Muscle of leg (tissue), 11 donors: ENCODE results near the gene CRELD1. TPM values are rescaled to one million over a fixed set of nuclear protein-coding genes. Genes with fewer than 3 reads are reported as not detected.
"Not testable (repeated sequence)": the region's sequence is repeated elsewhere in the genome, so short reads cannot be mapped to it uniquely, and the experiment has no call there.

ENCODE experiments used
- DNase-seq: peaks from one replicate; pipeline ENCODE4 v3.0.0; 2013
- H3K27ac ChIP-seq: one replicate; pipeline ENCODE4 v1.5.1; 2013; ENCODE audit warnings: mild to moderate bottlenecking, low read length, control low read depth
- H3K27me3 ChIP-seq: one replicate; pipeline ENCODE4 v1.6.1; 2013; ENCODE audit warnings: low read length; ENCODE audit not compliant: control insufficient read depth, insufficient read depth
- H3K36me3 ChIP-seq: one replicate; pipeline ENCODE4 v1.6.1; 2013; ENCODE audit warnings: low read length; ENCODE audit not compliant: control insufficient read depth, insufficient read depth
- H3K4me1 ChIP-seq: one replicate; pipeline ENCODE4 v1.6.1; 2013; ENCODE audit warnings: low read length; ENCODE audit not compliant: control insufficient read depth, insufficient read depth
- H3K4me3 ChIP-seq: one replicate; pipeline ENCODE4 v1.5.1; 2013; ENCODE audit warnings: low read length, control low read depth
- H3K9me3 ChIP-seq: replicated peaks from 2 replicates; pipeline ENCODE4 v1.6.1; 2013; ENCODE audit warnings: low read depth, low read length; ENCODE audit not compliant: control insufficient read depth
- WGBS: methylation state at CpG from one replicate; pipeline ENCODE4 v1.1.5; 2013; ENCODE audit warnings: missing lambda C conversion rate; ENCODE audit not compliant: insufficient coverage; 5-methylcytosine and 5-hydroxymethylcytosine counted together
- polyA plus RNA-seq, 8 donors: library from polyadenylated mRNA; unstranded; fragments of 120-200 nt; gene quantifications; one replicate each; pipeline versions ENCODE4 v1.2.1 to v1.2.3, GENCODE V29; 2013; ENCODE audit warnings: inconsistent platforms in 1 of 8, low replicate concordance in 1 of 8; ENCODE audit not compliant: insufficient read length in 8 of 8, insufficient read depth in 1 of 8
- total RNA-seq: library from RNA; stranded (reverse); fragments of 120-200 nt; gene quantifications from one replicate; pipeline ENCODE4 v1.2.4, GENCODE V29; 2013

CRELD1 gene
- total and polyA plus RNA-seq, 9 donors = 22.5 to 42.4 (median 31.9) TPM

DNA sequence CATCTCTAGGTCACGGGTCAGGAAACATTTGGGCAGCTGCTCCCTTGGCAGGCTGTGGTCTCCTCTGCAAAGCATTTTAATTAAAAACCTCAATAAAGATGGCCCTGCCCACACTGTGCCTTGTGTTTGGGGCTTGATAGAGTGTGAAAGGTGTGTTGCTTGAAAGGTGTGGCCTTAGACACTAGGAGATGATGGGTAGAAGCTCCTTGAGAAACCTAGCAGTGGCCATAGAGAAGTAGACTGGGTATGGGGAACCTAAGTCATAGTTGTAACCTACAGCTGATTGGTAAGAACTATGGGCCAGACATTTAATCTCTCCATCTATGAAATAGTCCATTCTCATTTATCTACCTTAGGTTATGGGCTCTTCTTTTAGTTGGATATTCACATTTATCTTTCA lies 39.9 kb upstream of the CRELD1 start:
- no peak for DNase-seq
- H3K4me3 ChIP-seq = no peak overlapping the region
- H3K27ac ChIP-seq = no peak overlapping the region
- no peaks in the 10 kb centered on the region for H3K27me3 ChIP-seq
- no peaks in the 10 kb centered on the region for H3K9me3 ChIP-seq
- peaks cover 10% of the 10 kb centered on the region for H3K4me1 ChIP-seq
- no CpG with 5 or more reads among the region's 1 CpG for WGBS
- H3K36me3 ChIP-seq = peaks cover 20% of the 10 kb centered on the region

DNA sequence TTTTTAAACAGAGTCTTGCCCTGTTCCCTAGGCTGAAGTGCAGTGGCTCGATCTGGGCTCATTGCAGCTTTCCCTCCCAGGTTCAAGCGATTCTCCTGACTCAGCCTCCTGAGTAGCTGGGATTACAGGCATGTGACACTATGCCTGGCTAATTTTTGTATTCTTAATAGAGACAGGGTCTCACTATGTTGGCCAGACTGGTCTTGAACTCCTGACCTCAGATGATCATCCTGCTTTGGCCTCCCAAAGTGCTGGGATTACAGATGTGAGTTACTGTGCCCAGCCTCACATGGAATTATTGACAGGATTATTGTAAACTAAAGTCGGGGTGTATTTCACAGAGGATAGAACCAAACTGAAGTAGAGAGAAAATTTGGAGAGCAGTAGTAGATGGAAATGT lies 37.9 kb upstream of the CRELD1 start:
- not testable (repeated sequence) for H3K27ac ChIP-seq, H3K27me3 ChIP-seq, H3K4me1 ChIP-seq, DNase-seq, H3K4me3 ChIP-seq, H3K9me3 ChIP-seq
- H3K36me3 ChIP-seq = peaks cover 20% of the 10 kb centered on the region
- 100% methylated on average over 1 of the region's 3 CpGs for WGBS

DNA sequence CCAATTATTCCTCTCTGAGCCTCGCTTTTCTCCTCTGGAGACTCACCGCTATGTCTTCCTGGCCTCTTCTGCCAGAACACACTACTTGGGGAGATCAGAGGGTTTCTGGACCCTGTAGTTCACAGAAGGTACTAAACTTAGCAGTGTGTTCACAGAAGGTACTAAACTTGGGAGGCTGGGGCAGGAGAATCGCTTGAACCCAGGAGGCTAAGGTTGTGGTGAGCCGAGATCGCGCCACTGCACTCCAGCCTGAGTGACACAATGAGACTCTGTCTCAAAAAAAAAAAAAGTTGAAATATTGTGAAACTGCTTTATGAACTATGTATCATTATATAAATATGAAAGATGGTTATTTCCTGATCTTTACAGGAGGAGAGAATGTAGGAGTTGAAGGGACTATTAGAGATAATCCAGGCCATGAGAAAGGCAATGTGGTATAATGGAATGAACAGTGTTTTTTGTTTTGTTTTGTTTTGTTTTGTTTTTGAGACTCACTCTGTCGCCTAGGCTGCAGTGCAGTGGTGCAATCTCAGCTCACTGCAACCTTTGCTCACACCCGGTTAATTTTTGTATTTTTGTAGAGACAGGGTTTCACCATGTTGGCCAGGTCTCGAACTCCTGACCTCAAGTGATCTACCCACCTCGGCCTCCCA lies 36.8 kb upstream of the CRELD1 start:
- WGBS = 96% methylated on average over 4 of the region's 10 CpGs
- H3K27ac ChIP-seq, H3K9me3 ChIP-seq, H3K4me1 ChIP-seq, H3K27me3 ChIP-seq, DNase-seq, H3K4me3 ChIP-seq: not testable (repeated sequence)
- H3K36me3 ChIP-seq = peaks cover 20% of the 10 kb centered on the region

DNA sequence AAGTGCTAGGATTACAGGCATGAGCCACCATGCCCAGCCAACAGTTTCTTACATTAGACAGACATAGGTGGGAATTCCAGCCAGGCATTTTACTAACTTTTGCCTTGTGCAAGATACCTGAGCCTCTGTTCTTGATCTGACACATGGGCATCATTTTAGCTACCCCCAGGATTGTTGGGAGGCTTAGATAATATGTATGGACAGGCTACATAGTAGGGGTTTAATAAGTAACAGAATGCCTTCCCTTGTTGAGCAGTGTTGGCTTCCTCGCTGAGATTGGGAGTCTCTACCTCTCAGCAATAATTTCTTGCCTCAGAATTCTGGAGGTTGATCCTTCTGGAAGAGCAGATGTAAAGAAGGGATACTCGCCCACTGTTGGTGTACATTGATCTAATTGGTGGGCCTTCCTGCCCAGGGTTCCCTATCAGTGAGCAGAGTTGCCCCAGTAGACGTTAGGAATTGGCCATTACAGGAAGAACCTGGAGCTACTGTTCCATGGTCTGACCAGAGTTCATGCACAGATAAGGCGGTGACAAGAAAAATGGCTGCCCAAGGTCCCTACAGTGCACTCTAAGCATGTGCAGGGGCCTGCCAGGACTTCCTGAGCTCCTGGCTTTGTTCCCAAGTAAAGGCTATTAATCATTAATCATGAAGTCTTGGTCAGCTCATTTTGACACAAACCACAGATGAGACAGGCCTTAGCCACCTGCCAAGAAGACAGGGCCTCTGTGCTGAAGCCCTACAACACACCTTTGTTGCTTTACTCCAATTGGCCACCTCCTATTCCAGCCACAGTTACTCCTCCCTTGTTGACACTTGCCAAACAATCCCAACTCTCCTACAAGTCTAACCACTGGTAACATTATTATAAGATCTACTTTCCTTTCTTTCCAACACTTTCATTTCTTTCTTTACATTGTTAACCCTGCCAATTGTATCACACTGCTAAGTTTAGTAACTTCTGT lies 35.9 kb upstream of the CRELD1 start:
- no peak for DNase-seq

DNA sequence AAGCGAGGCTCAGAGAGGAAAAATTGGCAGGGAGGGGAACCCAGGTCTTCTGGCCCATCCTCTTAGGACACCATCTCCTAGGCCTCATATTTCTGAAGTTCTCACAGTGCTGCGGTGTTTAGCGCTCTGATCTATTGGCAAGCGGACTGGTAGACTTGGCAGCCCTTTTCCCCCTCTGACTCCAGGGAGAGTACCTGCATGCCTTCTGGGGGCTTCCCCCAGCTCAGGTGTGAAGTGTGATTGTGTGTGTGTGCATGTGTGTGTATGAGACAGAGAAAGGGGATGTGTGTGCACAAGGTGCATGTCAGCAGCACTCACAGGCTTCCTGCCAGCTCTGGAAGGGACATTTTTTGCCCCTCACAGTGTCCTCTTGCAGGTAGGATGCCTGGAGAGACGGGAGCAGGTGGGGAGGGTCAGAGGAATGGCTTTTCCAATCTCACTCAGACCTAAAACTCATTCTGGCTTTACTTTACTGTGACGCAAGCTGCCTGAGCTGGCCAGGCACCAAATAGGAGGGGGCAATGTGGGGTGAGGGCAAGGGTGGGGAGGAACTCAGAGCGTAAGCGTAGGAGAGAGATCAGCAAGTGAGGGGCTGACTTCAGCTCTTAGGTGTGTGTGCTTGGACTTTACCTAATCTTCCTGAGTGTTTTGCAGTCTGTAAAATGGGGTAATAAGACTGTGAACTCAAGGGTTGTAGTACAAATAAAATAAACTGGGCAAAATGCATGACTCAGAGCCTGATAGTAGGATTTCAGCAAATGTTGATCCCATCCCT lies 35.0 kb upstream of the CRELD1 start:
- H3K27ac ChIP-seq = no peak overlapping the region
- H3K36me3 ChIP-seq = peaks cover 4% of the 10 kb centered on the region
- H3K4me3 ChIP-seq = no peak overlapping the region
- peaks cover 12% of the 10 kb centered on the region for H3K4me1 ChIP-seq
- no peaks in the 10 kb centered on the region for H3K27me3 ChIP-seq
- H3K9me3 ChIP-seq = no peaks in the 10 kb centered on the region
- 28% methylated on average over 2 of the region's 8 CpGs for WGBS
- no peak for DNase-seq

More for the DNA sequence above, 35.9 kb upstream of the CRELD1 start:
- Histone ChIP-seq H3K36me3 (peaks cover 13% of the 10 kb centered on the region), H3K27ac (no peak overlapping the region), H3K4me3 (no peak overlapping the region), H3K4me1 (peaks cover 7% of the 10 kb centered on the region), H3K27me3 (no peaks in the 10 kb centered on the region), H3K9me3 (no peaks in the 10 kb centered on the region)
- 62% methylated on average over 3 of the region's 4 CpGs for WGBS

DNA sequence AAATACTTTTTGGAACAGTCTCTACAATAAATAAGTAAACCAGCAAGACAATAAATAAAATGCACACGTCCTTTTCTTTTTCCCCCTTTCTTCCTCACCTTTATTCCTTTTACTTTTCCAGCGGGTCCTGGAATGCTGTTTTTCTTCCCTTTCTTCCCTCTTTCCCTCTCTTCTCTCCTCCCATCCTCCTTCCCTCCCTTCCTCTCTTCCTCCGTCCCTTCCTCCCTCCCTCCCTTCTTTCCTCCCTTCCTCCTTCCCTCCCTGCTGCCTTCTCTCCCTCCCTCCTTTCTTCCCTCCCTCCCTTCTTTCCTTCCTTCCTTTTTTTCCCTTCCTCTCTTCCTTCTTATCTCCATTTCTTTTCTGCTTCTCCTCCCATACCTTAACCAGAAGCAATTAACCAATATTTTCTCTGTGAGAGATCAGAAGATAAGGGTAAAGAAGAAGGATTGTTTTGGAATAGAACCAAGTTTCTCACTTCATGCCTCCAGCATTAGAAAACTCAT lies 34.3 kb upstream of the CRELD1 start:
- Histone ChIP-seq H3K4me3 (no peak overlapping the region), H3K27me3 (no peaks in the 10 kb centered on the region), H3K36me3 (peaks cover 2% of the 10 kb centered on the region), H3K27ac (no peak overlapping the region), H3K9me3 (no peaks in the 10 kb centered on the region), H3K4me1 (peaks cover 12% of the 10 kb centered on the region)
- 31% methylated on average over 3 of the region's 3 CpGs for WGBS
- no peak for DNase-seq

DNA sequence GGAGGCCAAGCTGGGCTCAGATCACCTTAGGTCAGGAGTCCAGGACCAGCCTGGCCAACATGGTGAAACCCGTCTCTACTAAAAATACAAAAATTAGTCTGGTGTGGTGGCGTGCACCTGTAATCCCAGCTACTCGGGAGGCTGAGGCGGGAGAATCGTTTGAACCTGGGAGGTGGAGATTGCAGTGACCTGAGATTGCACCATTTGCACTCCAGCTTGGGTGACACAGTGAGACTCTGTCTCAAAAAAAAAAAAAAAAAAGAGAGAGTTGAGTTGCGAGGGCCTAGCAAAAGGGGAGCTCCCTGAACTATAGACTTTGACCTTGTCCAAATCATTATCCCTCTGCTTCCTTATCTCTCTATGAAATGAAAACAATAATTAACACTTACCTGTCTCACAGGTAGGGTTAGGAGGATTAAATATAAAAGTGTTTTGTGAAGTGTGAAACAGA lies 32.6 kb upstream of the CRELD1 start:
- not testable (repeated sequence) for H3K36me3 ChIP-seq, H3K4me3 ChIP-seq, DNase-seq, H3K27ac ChIP-seq, H3K9me3 ChIP-seq, H3K27me3 ChIP-seq
- H3K4me1 ChIP-seq = peaks cover 12% of the 10 kb centered on the region
- 100% methylated on average over 1 of the region's 6 CpGs for WGBS

DNA sequence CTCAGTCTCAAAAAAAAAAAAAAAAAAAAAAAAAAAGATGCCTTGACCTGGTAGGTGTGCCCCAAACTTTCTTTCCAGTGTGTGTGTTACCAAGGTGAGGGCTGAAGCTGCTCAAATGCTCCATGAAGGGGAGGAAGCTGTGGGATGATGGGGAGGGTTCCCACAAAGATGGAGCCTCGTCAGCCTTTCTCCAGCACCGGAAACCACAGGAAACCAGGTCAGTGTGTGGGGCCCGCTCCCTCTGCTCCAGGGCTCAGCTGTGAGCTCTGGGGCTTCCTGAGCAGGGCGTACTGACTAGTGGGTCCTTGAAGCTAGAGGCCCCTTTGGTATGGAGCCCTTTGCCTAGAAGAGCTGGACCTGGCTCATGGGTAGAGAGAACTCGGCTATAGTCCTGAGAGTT lies 31.7 kb upstream of the CRELD1 start:
- H3K27ac ChIP-seq = no peak overlapping the region
- whole genome bisulfite sequencing = 75% methylated on average over 3 of the region's 5 CpGs
- no peak overlapping the region for H3K4me3 ChIP-seq

DNA sequence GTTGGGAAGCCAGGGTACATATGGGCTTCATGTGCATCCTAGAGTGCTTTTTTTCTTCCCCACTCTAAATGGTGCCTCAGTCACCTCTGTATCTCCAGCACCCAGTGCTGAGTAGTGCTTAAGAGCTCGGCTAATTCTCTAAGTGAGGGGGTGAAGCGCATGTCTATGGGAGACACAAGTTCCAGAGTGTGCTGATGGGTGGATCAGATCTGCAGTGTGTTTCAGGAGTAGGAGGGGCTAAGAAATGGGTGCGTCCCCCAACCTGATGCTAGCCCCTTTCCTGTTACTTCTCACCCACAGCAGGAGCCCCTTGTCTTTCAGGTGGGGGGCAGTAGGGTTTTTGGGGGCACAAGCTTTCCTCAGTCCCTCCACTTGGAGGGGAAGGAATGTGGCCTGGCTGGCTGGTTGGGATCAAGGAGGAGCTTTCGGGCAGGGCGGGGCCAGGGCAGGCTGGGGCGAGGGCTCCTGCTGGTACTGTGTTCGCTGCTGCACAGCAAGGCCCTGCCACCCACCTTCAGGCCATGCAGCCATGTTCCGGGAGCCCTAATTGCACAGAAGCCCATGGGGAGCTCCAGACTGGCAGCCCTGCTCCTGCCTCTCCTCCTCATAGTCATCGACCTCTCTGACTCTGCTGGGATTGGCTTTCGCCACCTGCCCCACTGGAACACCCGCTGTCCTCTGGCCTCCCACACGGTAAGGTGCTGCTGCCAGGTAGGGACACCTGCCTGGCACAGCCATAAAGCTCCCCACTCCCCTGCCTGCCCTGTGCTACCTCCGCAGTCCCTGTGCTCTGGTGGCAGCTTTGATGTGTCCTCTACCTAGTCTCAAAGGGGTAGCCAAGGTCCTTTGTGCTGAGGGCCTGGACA lies 31.0 kb upstream of the CRELD1 start, which contains the start of gene IL17RE:
TSS of gene IL17RE (plus strand) at position 477 of the 866 bp plus-strand sequence. CDS start at position 562, 85 bp downstream.
- DNase-seq = no peak
- peak within 1 kb of the TSS; percentile 51 for H3K27ac ChIP-seq
- H3K36me3 ChIP-seq = no peaks in the 10 kb centered on the region
- WGBS = 40% methylated on average over 7 of the region's 13 CpGs
- H3K9me3 ChIP-seq = no peaks in the 10 kb centered on the region
- peaks cover 12% of the 10 kb centered on the region for H3K4me1 ChIP-seq
- no peaks in the 10 kb centered on the region for H3K27me3 ChIP-seq
- H3K4me3 ChIP-seq = no peak within 1 kb of the TSS

More for the DNA sequence above, 31.7 kb upstream of the CRELD1 start:
- peaks cover 12% of the 10 kb centered on the region for H3K4me1 ChIP-seq
- no peak for DNase-seq
- H3K27me3 ChIP-seq = no peaks in the 10 kb centered on the region
- no peaks in the 10 kb centered on the region for H3K9me3 ChIP-seq
- no peaks in the 10 kb centered on the region for H3K36me3 ChIP-seq
